IMR-90 (cell line): ENCODE results near the gene SLC38A11. TPM values are rescaled to one million over a fixed set of nuclear protein-coding genes. Genes with fewer than 3 reads are reported as not detected.

Source experiments
- BHLHE40 ChIP-seq: fragments of 150-350 bp; IDR thresholded peaks from 2 replicates; pipeline ENCODE4 v1.6.1; 2016; ENCODE audit warnings: mild to moderate bottlenecking, low read depth, low read length
- CTCF ChIP-seq: conservative IDR thresholded peaks from 2 replicates; pipeline ENCODE4 v1.5.1; 2012; ENCODE audit warnings: mild to moderate bottlenecking, low read depth, low read length, improper control_type of control experiment
- SMC3 ChIP-seq: fragments of 150-350 bp; IDR thresholded peaks from 2 replicates; pipeline ENCODE4 v1.6.1; 2016; ENCODE audit warnings: low read depth, mild to moderate bottlenecking, antibody characterized with exemption, low read length, moderate library complexity
- polyA plus RNA-seq, 3 experiments: library from polyadenylated mRNA; depleted of rRNA; stranded (reverse); fragments of >200 nt; gene quantifications; 2 replicates each; pipeline ENCODE4 v1.2.3, GENCODE V29; 2012; ENCODE audit warnings: low replicate concordance in 1 of 3
- total RNA-seq: library from RNA; depleted of rRNA; stranded (reverse); fragments of >200 nt; gene quantifications from 2 replicates; pipeline ENCODE4 v1.2.3, GENCODE V29; 2012

The SLC38A11 gene
- total and polyA plus RNA-seq, 2 of the 4 experiments (the other 2 are of a cell fraction) = 0.18 to 0.21 TPM

DNA sequence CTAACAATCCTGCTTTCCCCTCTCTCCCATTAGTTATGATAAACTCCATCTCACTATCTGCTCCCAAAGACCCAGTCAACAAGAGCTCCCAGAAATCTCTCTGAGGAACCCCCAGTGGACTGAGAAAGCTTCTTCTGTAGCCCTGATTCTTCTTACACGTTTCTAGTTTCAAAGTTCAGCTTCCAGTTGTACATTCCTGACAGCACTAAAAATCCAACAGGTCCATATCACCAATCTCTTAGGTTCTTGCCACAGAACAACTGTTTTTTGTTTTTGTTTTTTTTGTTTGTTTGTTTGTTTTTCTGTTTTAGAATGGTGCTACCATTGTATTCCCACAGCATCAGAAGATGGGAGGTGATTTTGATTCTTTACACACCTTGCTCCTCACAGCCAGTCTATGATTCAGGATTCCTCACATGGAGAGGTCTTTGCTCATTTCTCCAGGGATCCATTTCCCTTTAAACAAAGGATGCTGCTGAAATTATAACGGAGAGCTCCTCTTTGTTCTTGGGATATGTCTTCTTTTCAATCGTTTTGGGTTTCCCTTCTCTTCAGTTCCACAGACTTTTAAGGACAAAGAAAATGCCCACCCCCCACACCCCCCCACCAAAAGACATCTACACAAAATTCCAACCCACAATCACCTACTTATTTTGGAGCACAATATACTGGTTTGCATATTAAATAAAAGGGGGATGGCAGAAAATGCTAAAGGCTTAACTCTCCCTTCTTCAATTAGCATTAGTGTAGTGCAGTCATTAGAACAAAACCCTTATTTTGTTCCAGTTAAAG is 57.7 kb downstream of the SLC38A11 start (continued):
- TF ChIP-seq CTCF = no peak
- TF ChIP-seq BHLHE40 = no peak
- TF ChIP-seq SMC3 = no peak
